CD4-positive, alpha-beta memory T cell (primary cell): Measurements from ENCODE around the gene SHISA6. TPM values are rescaled to one million over a fixed set of nuclear protein-coding genes. Genes with fewer than 3 reads are reported as not detected.

Experiments used
- CTCF ChIA-PET: fragments of 350-600 bp; sonication (Branson Sonifier 250); formaldehyde crosslinking; loops from one replicate; lab custom pipeline; 2021; ENCODE audit warnings: inconsistent platforms; ENCODE audit not compliant: partially characterized antibody; lab: Charles Lee
- POLR2A ChIA-PET: fragments of 350-600 bp; sonication (Branson Sonifier 250); formaldehyde crosslinking; loops from one replicate; lab custom pipeline; 2021; ENCODE audit not compliant: partially characterized antibody; lab: Charles Lee
- DNase-seq, 5 donors: peaks; one replicate each; pipeline versions ENCODE4 v3.0.0 to v3.0.0-alpha.2; 2020 to 2022; ENCODE audit warnings: mixed read lengths in 1 of 5
- H3K27ac ChIP-seq: one replicate; pipeline ENCODE4 v1.7.0; 2013; ENCODE audit warnings: low read depth, low read length
- H3K27me3 ChIP-seq: 2 replicates; pipeline ENCODE4 v1.7.0; 2013; ENCODE audit warnings: mild to moderate bottlenecking, low read length, moderate library complexity; ENCODE audit not compliant: insufficient read depth
- H3K36me3 ChIP-seq: 2 replicates; pipeline ENCODE4 v1.7.0; 2013; ENCODE audit warnings: mild to moderate bottlenecking, low read length, moderate library complexity; ENCODE audit not compliant: insufficient read depth
- H3K4me1 ChIP-seq: 2 replicates; pipeline ENCODE4 v1.7.0; 2013; ENCODE audit warnings: mild to moderate bottlenecking, low read length, moderate library complexity; ENCODE audit not compliant: insufficient read depth
- H3K4me3 ChIP-seq, 2 donors: one replicate each; pipeline ENCODE4 v1.7.0; 2013; ENCODE audit warnings: low read length in 2 of 2, mild to moderate bottlenecking in 1 of 2
- H3K9me3 ChIP-seq, 2 donors: one replicate each; pipeline ENCODE4 v1.7.0; 2013; ENCODE audit warnings: low read length in 2 of 2, control low read depth in 1 of 2; ENCODE audit not compliant: control insufficient read depth in 1 of 2
- H3K27ac Mint-ChIP-seq, 7 donors: one replicate each; pipeline ENCODE4 v1.8.0; 2020 to 2021; ENCODE audit warnings: mixed read lengths in 7 of 7, mild to moderate bottlenecking in 6 of 7, inconsistent platforms in 3 of 7, moderate library complexity in 3 of 7
- H3K27me3 Mint-ChIP-seq, 2 donors: one replicate each; pipeline ENCODE4 v1.8.0; 2020 to 2021; ENCODE audit warnings: mixed read lengths in 2 of 2
- H3K36me3 Mint-ChIP-seq, 2 donors: one replicate each; pipeline ENCODE4 v1.8.0; 2020 to 2021; ENCODE audit warnings: mixed read lengths in 2 of 2, inconsistent platforms in 1 of 2, mild to moderate bottlenecking in 1 of 2
- H3K4me1 Mint-ChIP-seq, 4 donors: one replicate each; pipeline ENCODE4 v1.8.0; 2020 to 2021; ENCODE audit warnings: mixed read lengths in 4 of 4, mild to moderate bottlenecking in 1 of 4
- H3K4me3 Mint-ChIP-seq, 8 donors: one replicate each; pipeline ENCODE4 v1.8.0; 2020 to 2021; ENCODE audit warnings: mixed read lengths in 8 of 8, mild to moderate bottlenecking in 7 of 8, moderate library complexity in 6 of 8, inconsistent platforms in 3 of 8
- H3K9me3 Mint-ChIP-seq, 8 donors: one replicate each; pipeline ENCODE4 v1.8.0; 2020 to 2021; ENCODE audit warnings: mixed read lengths in 8 of 8, mild to moderate bottlenecking in 5 of 8, inconsistent platforms in 3 of 8, moderate library complexity in 1 of 8
- intact Hi-C: fragments of 100-400 bp; cut with micrococcal nuclease; formaldehyde crosslinking; loops from one replicate; pipeline ENCODE4 v1.15.1; 2023
- polyA plus RNA-seq, 2 donors: library from polyadenylated mRNA; unstranded; fragments of 300-500 nt; fragmentation: Illumina TruSeq; gene quantifications; one replicate each; pipeline ENCODE4 v1.2.3, GENCODE V29; 2021
- total RNA-seq, 2 experiments: library from RNA; stranded (reverse); gene quantifications; one replicate each; pipeline ENCODE4 v1.2.3, GENCODE V29; 2021

SHISA6 gene
- total and polyA plus RNA-seq, 4 experiments from 2014 or later: not detected

DNA sequence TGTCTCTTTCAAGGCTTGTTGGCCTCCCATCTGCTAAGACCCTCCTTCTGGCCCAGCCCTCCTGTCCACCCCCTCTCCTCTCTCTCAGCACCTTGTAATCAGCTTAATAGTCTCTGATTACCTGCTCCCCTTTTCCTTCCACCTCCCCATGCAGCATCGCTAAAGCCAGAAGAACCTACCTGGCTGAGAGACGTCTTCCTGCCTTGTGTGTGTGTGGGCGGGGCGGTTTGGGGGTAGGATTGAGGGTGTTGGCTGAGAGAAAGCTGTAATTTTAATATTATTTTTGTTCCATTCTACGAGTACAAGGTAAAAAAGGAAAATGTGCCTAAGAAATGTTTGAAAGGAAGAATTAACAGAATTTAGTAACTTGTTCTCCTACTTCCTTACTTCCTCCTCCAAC is 360.6 kb downstream of the SHISA6 start:
- Mint-ChIP-seq H3K27ac (no peak overlapping the region), H3K27me3 (peaks cover 4 to 14% of the 10 kb centered on the region in 2 donors), H3K4me1 (peaks cover 0 to 7% (median 3%) of the 10 kb centered on the region in 4 donors), H3K36me3 (peaks cover 0 to 2% of the 10 kb centered on the region in 2 donors), H3K9me3 (peaks cover 2 to 8% (median 5%) of the 10 kb centered on the region in 8 donors), H3K4me3 (no peak overlapping the region)
- ChIA-PET CTCF (no interaction called here), POLR2A (no interaction called here)
- intact Hi-C loops: no loop called here
- H3K36me3 ChIP-seq: no peaks in the 10 kb centered on the region
- H3K9me3 ChIP-seq: no peaks in the 10 kb centered on the region
- no peaks in the 10 kb centered on the region for H3K27me3 ChIP-seq
- no peak for DNase-seq
- H3K27ac ChIP-seq: no peak overlapping the region
- H3K4me1 ChIP-seq: no peaks in the 10 kb centered on the region
- no peak overlapping the region for H3K4me3 ChIP-seq

DNA sequence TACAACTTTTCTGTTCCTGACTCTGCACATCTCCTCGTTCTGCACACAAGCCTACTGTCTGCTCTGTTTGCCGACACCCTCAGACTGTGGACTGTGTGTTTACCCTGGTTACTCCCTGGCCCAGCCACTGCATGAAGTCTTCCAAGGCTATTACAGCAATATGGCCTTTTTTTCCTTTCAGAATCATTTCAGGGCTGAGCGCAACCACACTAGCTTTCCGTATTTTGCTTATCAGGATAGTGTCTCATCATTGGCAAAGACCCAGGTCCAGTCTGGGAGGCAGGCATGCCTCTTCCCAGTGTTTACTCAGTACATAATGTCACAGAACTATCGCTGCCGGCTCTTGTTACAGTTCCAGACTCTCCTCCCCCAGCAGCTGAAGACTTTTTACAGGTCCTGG is 367.4 kb downstream of the SHISA6 start:
- no peaks in the 10 kb centered on the region for H3K4me1 Mint-ChIP-seq
- no peaks in the 10 kb centered on the region for H3K9me3 ChIP-seq
- CTCF ChIA-PET: no interaction called here

DNA sequence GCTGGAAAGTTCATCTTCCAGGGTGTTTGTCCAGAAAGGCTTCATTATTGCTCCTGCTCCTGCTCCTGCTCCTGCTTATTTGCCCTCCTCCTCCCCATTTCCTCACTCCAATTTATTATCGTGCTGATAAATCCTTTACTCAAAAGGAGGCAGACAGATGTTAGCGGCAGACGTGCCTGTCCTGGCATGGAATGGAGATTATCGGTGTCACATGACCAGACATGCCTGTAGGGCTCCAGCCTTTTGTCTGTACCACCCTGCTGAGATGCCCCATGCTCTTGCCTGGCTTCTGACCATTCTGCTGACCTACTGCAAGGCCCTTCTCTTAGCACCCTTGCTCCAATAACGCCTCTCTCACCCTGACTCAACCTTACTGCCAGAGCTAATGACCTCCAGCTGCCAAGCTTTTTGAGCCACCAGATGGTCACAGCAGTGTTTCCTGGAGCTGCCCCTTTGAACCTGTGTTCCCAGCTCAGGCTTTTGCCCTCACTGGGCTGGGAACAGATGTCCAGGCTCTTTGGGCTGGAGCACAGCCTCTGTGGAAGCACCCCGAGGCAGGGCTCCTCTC is 370.1 kb downstream of the SHISA6 start:
- Mint-ChIP-seq H3K27me3 (peaks cover 2 to 3% of the 10 kb centered on the region in 2 donors), H3K27ac (no peak overlapping the region), H3K9me3 (peaks cover 0 to 4% (median 0%) of the 10 kb centered on the region in 8 donors), H3K36me3 (no peaks in the 10 kb centered on the region), H3K4me1 (no peaks in the 10 kb centered on the region), H3K4me3 (no peak overlapping the region)
- POLR2A ChIA-PET: no interaction called here
- intact Hi-C loops: no loop called here
- Histone ChIP-seq H3K4me3 (no peak overlapping the region), H3K36me3 (no peaks in the 10 kb centered on the region), H3K9me3 (no peaks in the 10 kb centered on the region), H3K27ac (no peak overlapping the region), H3K27me3 (no peaks in the 10 kb centered on the region), H3K4me1 (no peaks in the 10 kb centered on the region)
- no peak for DNase-seq
- CTCF ChIA-PET: no interaction called here

More for the DNA sequence above, 367.4 kb downstream of the SHISA6 start:
- H3K4me1 ChIP-seq: no peaks in the 10 kb centered on the region
- Mint-ChIP-seq H3K4me3 (no peak overlapping the region), H3K36me3 (no peaks in the 10 kb centered on the region), H3K9me3 (peaks cover 0 to 4% (median 0%) of the 10 kb centered on the region in 8 donors), H3K27ac (no peak overlapping the region), H3K27me3 (peaks cover 2 to 3% of the 10 kb centered on the region in 2 donors)
- POLR2A ChIA-PET: no interaction called here
- H3K4me3 ChIP-seq: no peak overlapping the region
- intact Hi-C loops: no loop called here
- DNase-seq: no peak
- H3K27ac ChIP-seq: no peak overlapping the region
- no peaks in the 10 kb centered on the region for H3K27me3 ChIP-seq
- H3K36me3 ChIP-seq: no peaks in the 10 kb centered on the region

DNA sequence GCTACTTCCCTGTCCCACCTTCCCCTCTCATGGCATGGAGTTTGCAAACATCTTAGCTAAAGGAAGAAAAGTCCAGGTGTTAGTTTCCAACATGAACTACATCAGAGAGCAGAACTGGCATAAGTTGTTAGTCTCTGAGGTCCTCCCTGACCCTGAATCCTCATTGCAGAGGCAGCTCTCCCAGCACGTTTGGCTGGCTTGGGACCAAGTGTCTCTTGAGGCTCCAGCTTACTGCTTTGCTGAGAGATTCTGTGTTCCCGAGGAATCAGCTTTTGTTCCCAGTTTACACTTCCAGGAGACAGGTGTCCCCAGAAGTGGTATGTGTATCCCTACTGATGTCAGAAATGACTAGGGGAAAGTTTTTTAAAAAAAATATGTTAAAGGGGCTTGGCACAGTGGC is 371.9 kb downstream of the SHISA6 start:
- intact Hi-C loops: no loop called here
- Mint-ChIP-seq H3K9me3 (peaks cover 0 to 4% (median 0%) of the 10 kb centered on the region in 8 donors), H3K27me3 (peaks cover 2 to 3% of the 10 kb centered on the region in 2 donors), H3K4me1 (no peaks in the 10 kb centered on the region), H3K27ac (no peak overlapping the region), H3K36me3 (no peaks in the 10 kb centered on the region), H3K4me3 (no peak overlapping the region)
- Histone ChIP-seq H3K27me3 (no peaks in the 10 kb centered on the region), H3K4me3 (no peak overlapping the region), H3K9me3 (no peaks in the 10 kb centered on the region), H3K36me3 (no peaks in the 10 kb centered on the region), H3K27ac (no peak overlapping the region), H3K4me1 (no peaks in the 10 kb centered on the region)
- DNase-seq: no peak
- ChIA-PET POLR2A (no interaction called here), CTCF (no interaction called here)
